PFSK-1 (cell line): Measurements from ENCODE around the gene AP3D1.

Experiments
- FOXP2 ChIP-seq: optimal IDR thresholded peaks from 2 replicates; pipeline ENCODE3; 2011; ENCODE audit warnings: borderline replicate concordance, control low read depth, inconsistent platforms; ENCODE audit not compliant: insufficient read depth; ENCODE audit errors: extremely low read length, extremely low read depth
- POLR2AphosphoS5 ChIP-seq: IDR thresholded peaks from 2 replicates; pipeline ENCODE4 v1.6.1; 2012; ENCODE audit warnings: low read depth, mild to moderate bottlenecking, control low read depth, low read length, moderate library complexity
- SIN3A ChIP-seq: IDR thresholded peaks from 2 replicates; pipeline ENCODE4 v1.6.1; 2012; ENCODE audit warnings: mild to moderate bottlenecking, low read length, moderate library complexity, borderline replicate concordance; ENCODE audit not compliant: insufficient read depth
- TAF1 ChIP-seq: IDR thresholded peaks from 2 replicates; pipeline ENCODE4 v1.6.1; 2012; ENCODE audit warnings: low read length, control low read depth, borderline replicate concordance; ENCODE audit not compliant: insufficient read depth
- TF ChIP-seq, protein P1 (sequence below), 2 experiments: IDR thresholded peaks; 2 replicates each; pipeline versions ENCODE4 v1.6.1 to v1.8.0; 2011 to 2012; ENCODE audit warnings: low read depth in 2 of 2, low read length in 2 of 2, control low read depth in 1 of 2, inconsistent platforms in 1 of 2, mild to moderate bottlenecking in 1 of 2, moderate library complexity in 1 of 2; ENCODE audit not compliant: insufficient read depth in 1 of 2

The AP3D1 gene

GRCh38 chr19:2132731-2133490, 18.5 kb downstream of the AP3D1 start:
- TF ChIP-seq POLR2AphosphoS5 (no peak), FOXP2 (no peak), TAF1 (no peak), SIN3A (no peak)
- TF ChIP-seq, protein P1, sequence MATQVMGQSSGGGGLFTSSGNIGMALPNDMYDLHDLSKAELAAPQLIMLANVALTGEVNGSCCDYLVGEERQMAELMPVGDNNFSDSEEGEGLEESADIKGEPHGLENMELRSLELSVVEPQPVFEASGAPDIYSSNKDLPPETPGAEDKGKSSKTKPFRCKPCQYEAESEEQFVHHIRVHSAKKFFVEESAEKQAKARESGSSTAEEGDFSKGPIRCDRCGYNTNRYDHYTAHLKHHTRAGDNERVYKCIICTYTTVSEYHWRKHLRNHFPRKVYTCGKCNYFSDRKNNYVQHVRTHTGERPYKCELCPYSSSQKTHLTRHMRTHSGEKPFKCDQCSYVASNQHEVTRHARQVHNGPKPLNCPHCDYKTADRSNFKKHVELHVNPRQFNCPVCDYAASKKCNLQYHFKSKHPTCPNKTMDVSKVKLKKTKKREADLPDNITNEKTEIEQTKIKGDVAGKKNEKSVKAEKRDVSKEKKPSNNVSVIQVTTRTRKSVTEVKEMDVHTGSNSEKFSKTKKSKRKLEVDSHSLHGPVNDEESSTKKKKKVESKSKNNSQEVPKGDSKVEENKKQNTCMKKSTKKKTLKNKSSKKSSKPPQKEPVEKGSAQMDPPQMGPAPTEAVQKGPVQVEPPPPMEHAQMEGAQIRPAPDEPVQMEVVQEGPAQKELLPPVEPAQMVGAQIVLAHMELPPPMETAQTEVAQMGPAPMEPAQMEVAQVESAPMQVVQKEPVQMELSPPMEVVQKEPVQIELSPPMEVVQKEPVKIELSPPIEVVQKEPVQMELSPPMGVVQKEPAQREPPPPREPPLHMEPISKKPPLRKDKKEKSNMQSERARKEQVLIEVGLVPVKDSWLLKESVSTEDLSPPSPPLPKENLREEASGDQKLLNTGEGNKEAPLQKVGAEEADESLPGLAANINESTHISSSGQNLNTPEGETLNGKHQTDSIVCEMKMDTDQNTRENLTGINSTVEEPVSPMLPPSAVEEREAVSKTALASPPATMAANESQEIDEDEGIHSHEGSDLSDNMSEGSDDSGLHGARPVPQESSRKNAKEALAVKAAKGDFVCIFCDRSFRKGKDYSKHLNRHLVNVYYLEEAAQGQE (IDR thresholded peaks at IDR 0.05; ENCODE audit: insufficient read depth in 1 of 2, low read depth in 2 of 2, low read length in 2 of 2) = no peak

- TF ChIP-seq SIN3A = no peak
- no peak for TF ChIP-seq FOXP2
These were observed 19.2 kb downstream of the AP3D1 start for GRCh38 chr19:2132191-2132590.

DNA sequence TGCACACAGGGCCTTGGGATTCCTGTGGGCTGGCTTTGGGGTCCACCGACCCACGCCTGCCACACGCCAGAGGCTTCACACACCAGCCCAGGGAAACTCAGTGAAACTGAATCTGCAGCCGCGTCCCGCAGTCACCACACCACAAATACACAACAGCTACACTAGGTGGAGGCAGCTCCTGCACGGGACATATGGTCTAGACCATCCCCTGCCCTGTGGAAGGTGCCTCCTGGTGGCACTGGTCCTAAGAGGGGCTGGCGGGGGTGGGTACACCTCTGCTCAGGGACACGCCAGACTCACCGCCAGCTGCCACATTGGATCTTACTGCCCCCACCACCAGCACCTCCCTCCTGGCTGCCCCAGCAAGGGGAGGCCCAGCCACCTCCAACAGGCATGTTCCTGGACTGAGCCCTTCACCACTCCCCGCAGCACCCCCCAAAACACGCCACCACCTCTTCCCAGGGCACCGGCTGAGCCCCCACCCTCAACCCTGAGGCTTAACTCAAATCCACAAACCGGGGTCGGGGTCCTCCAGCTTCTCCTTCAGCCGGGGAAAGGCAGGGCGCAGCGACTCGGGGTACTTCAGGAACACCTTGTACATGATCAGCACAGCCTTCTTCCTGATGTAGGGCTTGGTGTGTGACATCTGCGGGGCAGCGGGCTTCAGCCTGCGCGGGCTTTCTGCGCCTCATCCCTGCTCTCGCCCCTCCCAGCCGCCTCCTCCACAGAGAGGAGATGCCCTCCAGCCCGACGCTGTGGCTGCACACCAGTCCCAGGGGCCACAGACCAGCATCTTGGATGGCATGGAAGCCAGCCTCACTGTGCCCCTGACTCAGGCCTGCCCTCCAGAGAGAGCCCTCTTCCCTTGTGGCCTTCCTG, 21.2 kb downstream of the AP3D1 start:
- TF ChIP-seq TAF1 (no peak), POLR2AphosphoS5 (no peak), FOXP2 (no peak)

- TF ChIP-seq SIN3A (no peak), TAF1 (no peak), FOXP2 (no peak), POLR2AphosphoS5 (no peak)
- TF ChIP-seq, protein P1 (IDR thresholded peaks at IDR 0.05; ENCODE audit: insufficient read depth in 1 of 2, low read depth in 2 of 2, low read length in 2 of 2) = no peak
These were observed 21.9 kb downstream of the AP3D1 start for GRCh38 chr19:2129486-2129885.

- TF ChIP-seq TAF1 (no peak), FOXP2 (no peak), POLR2AphosphoS5 (no peak), SIN3A (no peak)
- TF ChIP-seq, protein P1 (IDR thresholded peaks at IDR 0.05; ENCODE audit: insufficient read depth in 1 of 2, low read depth in 2 of 2, low read length in 2 of 2) = no peak
These were observed 22.3 kb downstream of the AP3D1 start for GRCh38 chr19:2129022-2129421.

DNA sequence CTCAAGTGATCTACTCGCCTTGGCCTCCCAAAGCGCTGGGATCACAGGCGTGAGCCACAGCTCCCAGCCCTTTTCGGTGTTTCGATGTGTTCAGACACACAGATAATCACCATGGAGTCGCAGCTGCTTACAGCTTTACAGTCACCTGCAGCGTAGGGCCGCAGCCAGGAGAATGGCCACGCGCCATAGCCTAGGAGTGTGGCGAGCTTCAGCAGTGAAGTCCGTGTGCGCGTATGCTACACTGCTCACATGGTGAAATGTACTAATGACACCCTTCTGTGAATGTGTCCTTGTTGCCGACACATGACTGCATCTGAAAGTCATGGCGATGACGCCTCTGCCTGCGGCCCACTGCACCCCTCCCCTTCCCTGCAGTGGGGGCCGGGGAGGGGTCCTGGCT, 23.6 kb downstream of the AP3D1 start:
- TF ChIP-seq SIN3A (no peak), POLR2AphosphoS5 (no peak), FOXP2 (no peak), TAF1 (no peak)
- TF ChIP-seq, protein P1 (IDR thresholded peaks at IDR 0.05; ENCODE audit: insufficient read depth in 1 of 2, low read depth in 2 of 2, low read length in 2 of 2) = no peak
